ENCODE results near the gene EFNA2. TPM values are rescaled to one million over a fixed set of nuclear protein-coding genes. Genes with fewer than 3 reads are reported as not detected.
A peak's percentile ranks its signal among the peaks of the same experiment; 100 is the strongest.

Gene EFNA2
- total RNA-seq, 1 experiment from 2014 or later, result 14.3 TPM

DNA sequence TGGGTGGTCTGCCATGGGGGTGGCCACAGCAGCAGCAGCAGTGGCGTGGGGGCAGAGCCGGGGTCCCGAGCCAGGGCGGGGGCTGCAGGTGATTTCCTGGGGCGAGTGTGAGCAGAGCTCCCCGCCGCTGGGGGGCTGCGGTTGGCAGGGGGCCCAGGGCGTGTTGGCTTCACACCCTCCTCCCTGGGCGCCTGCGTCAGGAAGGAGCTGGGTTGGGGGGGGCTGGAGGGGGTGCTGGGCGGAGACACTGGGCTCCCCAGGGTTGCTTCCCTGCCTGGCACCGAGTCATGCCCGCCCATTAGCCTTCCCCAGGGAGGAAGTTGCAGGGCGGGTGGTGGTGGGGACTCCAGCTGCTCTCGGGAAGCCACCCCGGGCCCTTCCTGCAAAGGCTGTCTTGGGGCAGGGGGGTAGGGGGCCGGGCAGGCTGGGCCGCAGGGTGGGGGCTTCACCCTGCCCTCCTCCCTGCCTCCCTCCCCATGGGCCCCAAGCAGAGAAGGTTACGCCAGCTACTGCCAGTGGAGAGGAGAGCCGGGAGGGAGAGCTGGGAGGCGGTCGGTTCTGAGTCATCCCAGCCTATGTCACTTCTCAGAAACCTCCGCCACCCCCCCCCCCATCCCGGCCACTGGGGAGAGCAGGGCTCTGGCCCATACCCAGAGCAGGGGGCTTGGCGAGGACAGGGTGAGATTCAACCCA, 32.7 kb upstream of the EFNA2 start:
- no CpG with 5 or more reads among the region's 26 CpGs for WGBS (ENCODE audit: extremely low coverage, insufficient read length, low lambda C conversion rate)
- no peak for DNase-seq

More for the DNA sequence above, 32.7 kb upstream of the EFNA2 start:
- Mint-ChIP-seq H3K4me1 (peaks cover 7 to 23% of the 10 kb centered on the region in 2 experiments), H3K4me3 (no peak overlapping the region; a peak in 1 of 5 replicates), H3K27me3 (ENCODE audit: low read depth) (no peaks in the 10 kb centered on the region), H3K27ac (peak overlapping the region in 2 of 3 experiments; percentile 32 to 55; a peak in 1 of 7 replicates), H3K36me3 (ENCODE audit: insufficient read depth in 1 of 3, low read depth in 3 of 3) (peaks cover 24 to 58% (median 49%) of the 10 kb centered on the region in 3 experiments; a peak in 6 of 7 replicates), H3K9me3 (no peaks in the 10 kb centered on the region; a peak in 1 of 5 replicates)
- Histone ChIP-seq H2BK120ac (ENCODE audit: low read depth, low read length, poor library complexity, severe bottlenecking) (no peak overlapping the region), H3K9ac (ENCODE audit: extremely low read depth, insufficient read length, low read length) (no peak overlapping the region), H3K27ac (ENCODE audit: insufficient read length, low read depth, low read length) (no peak overlapping the region), H3K79me1 (ENCODE audit: insufficient read depth, low read depth, low read length, poor library complexity, severe bottlenecking) (no peaks in the 10 kb centered on the region), H2BK12ac (ENCODE audit: insufficient read length, low read depth, low read length) (no peak overlapping the region), H3T11ph (ENCODE audit: low read length) (no peak overlapping the region), H3K18ac (ENCODE audit: insufficient read length, low read depth, low read length) (no peak overlapping the region), H2BK15ac (ENCODE audit: low read depth, low read length) (no peak overlapping the region), H3K27me3 (ENCODE audit: insufficient read depth, low read length) (no peaks in the 10 kb centered on the region), H3K4me1 (ENCODE audit: insufficient read depth, low read length) (no peaks in the 10 kb centered on the region; the same call in 1 of the 2 replicates), H4K5ac (ENCODE audit: insufficient read length, low read depth, low read length) (no peak overlapping the region), H4K8ac (replicated peaks; ENCODE audit: insufficient read length, low read depth, low read length) (no peak overlapping the region), H3K23me2 (ENCODE audit: insufficient read length, low read depth, low read length, poor library complexity, severe bottlenecking) (peaks cover 12% of the 10 kb centered on the region), H3K14ac (ENCODE audit: insufficient read depth, low read length) (no peak overlapping the region), H3K4ac (ENCODE audit: low read depth, low read length) (no peak overlapping the region), H4K20me1 (ENCODE audit: control insufficient read depth, insufficient read depth, insufficient read length) (no peaks in the 10 kb centered on the region), H3K79me2 (ENCODE audit: insufficient read depth, low read length) (peaks cover 11% of the 10 kb centered on the region; the same call in 1 of the 2 replicates), H3K4me2 (ENCODE audit: insufficient read depth, insufficient read length, low read length) (no peak overlapping the region), H3K23ac (ENCODE audit: insufficient read length, low read depth, low read length) (no peak overlapping the region), H4K91ac (ENCODE audit: insufficient read length, low read depth, low read length) (no peak overlapping the region), H3K56ac (ENCODE audit: insufficient read length, low read depth, low read length) (no peak overlapping the region), H2AFZ (ENCODE audit: low read length) (no peak overlapping the region), H3K9me3 (ENCODE audit: control insufficient read depth, low read depth, low read length) (no peaks in the 10 kb centered on the region), H2BK20ac (ENCODE audit: low read depth, low read length, poor library complexity, severe bottlenecking) (no peak overlapping the region), H2BK5ac (ENCODE audit: insufficient read length, low read length) (no peak overlapping the region), H2AK5ac (ENCODE audit: insufficient read length, low read length) (no peak overlapping the region)
- TF ChIP-seq, protein P1, sequence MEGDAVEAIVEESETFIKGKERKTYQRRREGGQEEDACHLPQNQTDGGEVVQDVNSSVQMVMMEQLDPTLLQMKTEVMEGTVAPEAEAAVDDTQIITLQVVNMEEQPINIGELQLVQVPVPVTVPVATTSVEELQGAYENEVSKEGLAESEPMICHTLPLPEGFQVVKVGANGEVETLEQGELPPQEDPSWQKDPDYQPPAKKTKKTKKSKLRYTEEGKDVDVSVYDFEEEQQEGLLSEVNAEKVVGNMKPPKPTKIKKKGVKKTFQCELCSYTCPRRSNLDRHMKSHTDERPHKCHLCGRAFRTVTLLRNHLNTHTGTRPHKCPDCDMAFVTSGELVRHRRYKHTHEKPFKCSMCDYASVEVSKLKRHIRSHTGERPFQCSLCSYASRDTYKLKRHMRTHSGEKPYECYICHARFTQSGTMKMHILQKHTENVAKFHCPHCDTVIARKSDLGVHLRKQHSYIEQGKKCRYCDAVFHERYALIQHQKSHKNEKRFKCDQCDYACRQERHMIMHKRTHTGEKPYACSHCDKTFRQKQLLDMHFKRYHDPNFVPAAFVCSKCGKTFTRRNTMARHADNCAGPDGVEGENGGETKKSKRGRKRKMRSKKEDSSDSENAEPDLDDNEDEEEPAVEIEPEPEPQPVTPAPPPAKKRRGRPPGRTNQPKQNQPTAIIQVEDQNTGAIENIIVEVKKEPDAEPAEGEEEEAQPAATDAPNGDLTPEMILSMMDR (conservative IDR thresholded peaks at IDR 0.05), result no peak
